Activated CD8-positive, alpha-beta T cell treated with anti-CD3 and anti-CD28 coated beads, Interleukin-2, amount 10 ng/mL, durations not matched to agents 7 days and 5 days (primary cell): ENCODE results near the gene VTN. TPM values are rescaled to one million over a fixed set of nuclear protein-coding genes. Genes with fewer than 3 reads are reported as not detected.
"Not testable (repeated sequence)": the region's sequence is repeated elsewhere in the genome, so short reads cannot be mapped to it uniquely, and the experiment has no call there.

Experiments used
- ATAC-seq: fragments of 150-1000 bp; cut with Tn5 transposase; one replicate; pipeline ENCODE4 v1.10.0; 2021; ENCODE audit warnings: moderate library complexity
- CTCF ChIA-PET: fragments of 350-600 bp; sonication (Branson Sonifier 250); formaldehyde crosslinking; loops from one replicate; lab custom pipeline; 2021; ENCODE audit warnings: antibody characterized with exemption; lab: Charles Lee
- POLR2A ChIA-PET: fragments of 350-600 bp; sonication (Branson Sonifier 250); formaldehyde crosslinking; loops from one replicate; lab custom pipeline; 2021; ENCODE audit warnings: antibody characterized with exemption; lab: Charles Lee
- DNase-seq: peaks from one replicate; pipeline ENCODE4 v3.0.0-alpha.2; 2020
- H3K27ac Mint-ChIP-seq: one replicate; pipeline ENCODE4 v1.8.0; 2021; ENCODE audit warnings: mild to moderate bottlenecking, mixed read lengths
- H3K27me3 Mint-ChIP-seq: one replicate; pipeline ENCODE4 v1.8.0; 2021; ENCODE audit warnings: low read depth, mixed read lengths
- H3K36me3 Mint-ChIP-seq: one replicate; pipeline ENCODE4 v1.8.0; 2021; ENCODE audit warnings: low read depth, mixed read lengths
- H3K4me1 Mint-ChIP-seq: one replicate; pipeline ENCODE4 v1.8.0; 2021; ENCODE audit warnings: low read depth, mixed read lengths
- H3K4me3 Mint-ChIP-seq: one replicate; pipeline ENCODE4 v1.8.0; 2021; ENCODE audit warnings: mild to moderate bottlenecking, mixed read lengths
- H3K9me3 Mint-ChIP-seq: one replicate; pipeline ENCODE4 v1.8.0; 2022; ENCODE audit warnings: mixed read lengths; ENCODE audit not compliant: insufficient read depth
- total RNA-seq, 2 experiments: library from RNA; stranded (reverse); gene quantifications; one replicate each; pipeline ENCODE4 v1.2.3, GENCODE V29; 2021

The VTN gene
- total RNA-seq, 2 experiments from 2014 or later, result not detected

GRCh38 chr17:28339431-28339830 is 30.7 kb downstream of the VTN start:
- Mint-ChIP-seq H3K9me3 (no peaks in the 10 kb centered on the region), H3K27ac (no peak overlapping the region), H3K36me3 (peaks cover 22% of the 10 kb centered on the region), H3K4me1 (peaks cover 29% of the 10 kb centered on the region), H3K27me3 (no peaks in the 10 kb centered on the region), H3K4me3 (no peak overlapping the region)
- DNase-seq (no peak), ATAC-seq (no peak)
- ChIA-PET POLR2A (interaction anchor here (0.7 kb wide), 1 partner anchor 18 kb away, joined by 3 read pairs; the partner anchor contains the start of gene POLDIP2), CTCF (no interaction called here)

DNA sequence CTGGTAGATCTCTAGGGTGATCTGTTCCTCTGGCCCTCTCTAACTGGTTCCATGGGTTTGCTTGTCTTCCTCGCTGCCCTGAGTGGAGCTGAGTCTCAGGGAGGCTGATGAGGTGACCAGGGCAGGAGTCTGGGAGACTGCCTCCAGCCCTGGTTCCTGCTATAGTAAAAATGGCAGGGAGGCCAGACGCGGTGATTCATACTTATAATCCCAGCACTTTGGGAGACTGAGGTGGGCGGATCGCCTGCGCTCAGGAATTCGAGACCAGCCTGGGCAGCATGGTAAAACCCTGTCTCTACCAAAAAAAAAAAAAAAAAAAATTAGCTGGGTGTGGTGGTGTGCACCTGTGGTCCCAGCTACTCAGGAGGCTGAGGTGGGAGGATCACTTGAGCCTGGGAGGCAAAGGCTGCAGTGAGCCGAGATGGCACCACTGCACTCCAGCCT is 31.3 kb downstream of the VTN start:
- H3K9me3 Mint-ChIP-seq, H3K27ac Mint-ChIP-seq, DNase-seq, H3K27me3 Mint-ChIP-seq, H3K4me3 Mint-ChIP-seq, CTCF ChIA-PET, ATAC-seq: not testable (repeated sequence)
- peaks cover 16% of the 10 kb centered on the region for H3K36me3 Mint-ChIP-seq
- H3K4me1 Mint-ChIP-seq, result peaks cover 34% of the 10 kb centered on the region
- POLR2A ChIA-PET, result interaction anchor here (0.7 to 1.0 kb wide), 2 partner anchors 18 to 19 kb away, joined by 3 to 5 read pairs; partner anchors contain the start of gene POLDIP2

DNA sequence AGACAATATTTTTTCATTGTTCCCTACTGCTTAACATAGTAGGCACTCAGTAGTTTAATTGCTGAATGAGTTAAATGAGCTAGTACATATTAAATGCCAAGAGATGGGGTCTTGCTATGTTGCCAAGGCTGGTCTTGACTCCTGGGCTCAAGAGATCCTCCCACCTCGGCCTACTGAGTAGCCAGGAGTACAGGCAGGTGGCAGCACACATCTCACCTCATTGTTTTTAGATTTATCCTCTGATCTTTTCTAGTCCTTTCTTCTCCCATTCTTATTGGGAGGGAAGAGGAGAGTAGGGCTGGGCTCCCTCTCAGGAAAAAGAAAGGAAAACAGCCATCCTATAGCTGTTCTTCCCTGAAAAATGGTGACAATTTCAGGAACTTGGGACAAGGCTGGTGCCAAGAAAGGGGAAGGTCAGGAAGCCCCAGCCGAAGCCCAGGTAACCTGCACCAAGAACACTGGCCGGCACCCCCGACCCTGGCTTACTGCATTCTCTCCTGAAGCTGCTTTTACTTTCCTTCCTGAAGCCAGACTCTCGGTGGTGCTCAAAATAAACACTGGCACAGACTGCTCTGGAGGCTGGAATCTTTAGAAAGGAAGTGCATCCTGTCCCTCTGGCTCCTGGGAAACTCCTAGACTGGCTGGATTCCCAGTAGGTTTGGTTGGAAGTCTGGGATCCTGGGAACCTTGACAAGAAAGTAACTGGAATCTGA is 31.9 kb downstream of the VTN start:
- Mint-ChIP-seq H3K27ac (no peak overlapping the region), H3K4me3 (no peak overlapping the region), H3K27me3 (no peaks in the 10 kb centered on the region)

GRCh38 chr17:28335959-28336871 is 33.9 kb downstream of the VTN start:
- Mint-ChIP-seq H3K9me3 (no peaks in the 10 kb centered on the region), H3K27ac (peak overlapping the region; percentile 95), H3K4me1 (peaks cover 31% of the 10 kb centered on the region), H3K36me3 (peaks cover 7% of the 10 kb centered on the region), H3K27me3 (no peaks in the 10 kb centered on the region), H3K4me3 (peak overlapping the region; percentile 96)
- ATAC-seq, result peak; percentile 1
- peak; percentile 31 for DNase-seq
- CTCF ChIA-PET, result interaction anchor here (1.1 to 2.9 kb wide), 10 partner anchors 10 to 531 kb away, joined by 4 to 17 read pairs (median 6); partner anchors contain the start of gene POLDIP2
- POLR2A ChIA-PET, result interaction anchor here (0.6 to 3.4 kb wide), 20 partner anchors 9 to 528 kb away, joined by 3 to 47 read pairs (median 4); partner anchors contain the start of genes POLDIP2, TMEM97 and VTN

More for the DNA sequence above, 31.9 kb downstream of the VTN start:
- ChIA-PET POLR2A (interaction anchor here (1.0 kb wide), 1 partner anchor 19 kb away, joined by 5 read pairs; the partner anchor contains the start of gene POLDIP2), CTCF (interaction anchor here (0.7 kb wide), 1 partner anchor 373 kb away, joined by 3 read pairs; no protein-coding TSS in a partner anchor)
- Mint-ChIP-seq H3K36me3 (peaks cover 16% of the 10 kb centered on the region), H3K4me1 (peaks cover 31% of the 10 kb centered on the region), H3K9me3 (no peaks in the 10 kb centered on the region)
- DNase-seq (no peak), ATAC-seq (no peak)

- Mint-ChIP-seq H3K27ac (peak within 1 kb of the TSS; percentile 95), H3K36me3 (peaks cover 3% of the 10 kb centered on the region), H3K4me1 (peaks cover 31% of the 10 kb centered on the region), H3K4me3 (peak within 1 kb of the TSS; percentile 96), H3K27me3 (no peaks in the 10 kb centered on the region), H3K9me3 (no peaks in the 10 kb centered on the region)
- POLR2A ChIA-PET, result interaction anchor here (0.6 to 3.4 kb wide), 21 partner anchors 9 to 327 kb away, joined by 3 to 47 read pairs (median 4); partner anchors contain the start of genes POLDIP2, TMEM97 and VTN
- DNase-seq, result peak; percentile 99
- ATAC-seq, result peak; percentile 97
- CTCF ChIA-PET, result interaction anchor here (1.0 to 2.9 kb wide), 12 partner anchors 10 to 530 kb away, joined by 3 to 17 read pairs (median 6); partner anchors contain the start of gene POLDIP2
These were observed 34.7 kb downstream of the VTN start, which contains the start of the genes IFT20 and TNFAIP1 for GRCh38 chr17:28335201-28335958. Gene IFT20 (minus strand): TSS chr17:28335472. CDS start chr17:28331985, 3,487 bp downstream. Gene TNFAIP1 (plus strand): TSS chr17:28335761. CDS start chr17:28339522, 3,761 bp downstream.

GRCh38 chr17:28334666-28335200 is 35.4 kb downstream of the VTN start:
- Mint-ChIP-seq H3K4me3 (peak overlapping the region; percentile 96), H3K27ac (peak overlapping the region; percentile 95), H3K9me3 (no peaks in the 10 kb centered on the region), H3K36me3 (no peaks in the 10 kb centered on the region), H3K27me3 (no peaks in the 10 kb centered on the region), H3K4me1 (peaks cover 31% of the 10 kb centered on the region)
- DNase-seq, result no peak
- CTCF ChIA-PET, result interaction anchor here (1.0 to 2.9 kb wide), 7 partner anchors 9 to 529 kb away, joined by 3 to 17 read pairs (median 8); partner anchors contain the start of gene POLDIP2
- peak; percentile 2 for ATAC-seq
- POLR2A ChIA-PET, result interaction anchor here (1.0 to 3.4 kb wide), 11 partner anchors 9 to 296 kb away, joined by 3 to 47 read pairs (median 4); partner anchors contain the start of genes POLDIP2 and TMEM97

DNA sequence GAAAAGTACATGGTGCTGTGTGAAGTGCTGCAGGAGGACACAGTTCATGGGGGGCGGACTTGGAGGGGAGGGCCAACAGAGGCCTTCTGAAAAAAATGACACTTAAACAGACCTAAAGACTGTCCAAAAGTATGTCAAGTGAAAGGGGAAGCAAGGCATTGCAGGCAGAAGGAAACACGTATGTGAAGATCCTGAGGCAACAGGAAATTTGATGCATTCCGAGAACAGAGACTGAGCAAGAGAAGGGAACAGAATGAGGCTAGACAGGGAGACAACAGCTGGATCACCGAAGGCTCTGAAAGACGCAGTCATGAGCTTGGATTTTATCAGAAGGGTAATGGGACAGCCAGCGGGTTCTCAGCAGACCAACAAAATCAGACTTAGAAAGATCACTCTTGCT is 35.9 kb downstream of the VTN start:
- ATAC-seq, result no peak
- H3K36me3 Mint-ChIP-seq, result peaks cover under 1% of the 10 kb centered on the region
- H3K4me3 Mint-ChIP-seq, result peak overlapping the region; percentile 96
- ChIA-PET POLR2A (interaction anchor here (1.0 to 3.4 kb wide), 4 partner anchors 8 to 23 kb away, joined by 3 to 47 read pairs (median 10); partner anchors contain the start of genes POLDIP2 and TMEM97), CTCF (interaction anchor here (1.8 to 2.9 kb wide), 3 partner anchors 16 to 454 kb away, joined by 4 to 10 read pairs (median 9); no protein-coding TSS in a partner anchor)
- peak overlapping the region; percentile 95 for H3K27ac Mint-ChIP-seq
- no peak for DNase-seq
- no peaks in the 10 kb centered on the region for H3K9me3 Mint-ChIP-seq
- peaks cover 31% of the 10 kb centered on the region for H3K4me1 Mint-ChIP-seq
- H3K27me3 Mint-ChIP-seq, result no peaks in the 10 kb centered on the region

- POLR2A ChIA-PET, result interaction anchor here (3.4 kb wide), 1 partner anchor 24 kb away, joined by 47 read pairs; the partner anchor contains the start of gene POLDIP2
These were observed 36.9 kb downstream of the VTN start for GRCh38 chr17:28333083-28333746.

GRCh38 chr17:28331891-28332420 is 38.2 kb downstream of the VTN start:
- Mint-ChIP-seq H3K4me1 (peaks cover 24% of the 10 kb centered on the region), H3K9me3 (no peaks in the 10 kb centered on the region), H3K27ac (no peak overlapping the region), H3K36me3 (peaks cover 13% of the 10 kb centered on the region), H3K4me3 (no peak overlapping the region), H3K27me3 (no peaks in the 10 kb centered on the region)
- ChIA-PET CTCF (no interaction called here), POLR2A (interaction anchor here (1.2 kb wide), 1 partner anchor 15 kb away, joined by 4 read pairs; no protein-coding TSS in a partner anchor)
- no peak for DNase-seq
- ATAC-seq, result no peak

More at GRCh38 chr17:28333083-28333746, 36.9 kb downstream of the VTN start:
- DNase-seq, result no peak
- H3K4me1 Mint-ChIP-seq, result peaks cover 31% of the 10 kb centered on the region
- H3K4me3 Mint-ChIP-seq, result no peak overlapping the region
- no peak overlapping the region for H3K27ac Mint-ChIP-seq
- H3K36me3 Mint-ChIP-seq, result peaks cover 7% of the 10 kb centered on the region
- H3K9me3 Mint-ChIP-seq, result no peaks in the 10 kb centered on the region
- H3K27me3 Mint-ChIP-seq, result no peaks in the 10 kb centered on the region
- no peak for ATAC-seq
- CTCF ChIA-PET, result interaction anchor here (2.7 to 2.9 kb wide), 2 partner anchors 15 to 84 kb away, joined by 9 to 10 read pairs; no protein-coding TSS in a partner anchor
